ENCODE data around the gene MCF2L2.

DNA sequence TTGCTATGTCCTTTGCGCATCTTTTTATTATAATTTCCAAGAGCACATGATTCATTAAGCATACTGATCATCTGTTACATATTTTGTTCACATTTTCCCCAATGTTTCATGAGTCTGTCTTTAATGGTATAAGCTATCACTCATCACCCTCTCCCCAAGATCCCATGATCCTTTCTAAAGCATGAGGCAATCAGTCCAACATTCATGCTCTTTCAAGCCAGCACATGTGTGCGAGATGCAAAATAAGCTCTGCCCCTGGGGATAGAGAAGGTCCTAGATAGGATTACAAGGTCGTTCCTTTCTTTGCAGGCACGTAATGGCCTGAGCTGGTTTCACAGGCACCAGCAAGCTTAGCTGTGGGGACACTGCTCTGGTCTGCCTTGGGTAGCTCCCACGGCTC, 207.6 kb downstream of the MCF2L2 start:
- TF ChIP-seq POLR2AphosphoS5 (IDR thresholded peaks at IDR 0.05; ENCODE audit: borderline replicate concordance, low read depth, low read length): no peak
- TF ChIP-seq EZH2 (IDR thresholded peaks at IDR 0.05): no peak
- TF ChIP-seq FOXP2 (optimal IDR thresholded peaks at IDR 0.05; ENCODE audit: control extremely low read depth, extremely low read length, insufficient read depth): no peak

Data from SK-N-MC (cell line).